Gastroesophageal sphincter (tissue), 3 donors: Measurements from ENCODE around the gene MCM5.

Source experiments
- POLR2A ChIP-seq, 2 donors: fragments of 450-650 bp; IDR thresholded peaks; one replicate each; pipeline ENCODE4 v1.6.1; 2017; ENCODE audit warnings: antibody characterized with exemption in 2 of 2, mild to moderate bottlenecking in 2 of 2, moderate library complexity in 1 of 2
- POLR2AphosphoS5 ChIP-seq: sonication (generic); formaldehyde crosslinking; IDR thresholded peaks from one replicate; pipeline ENCODE4 v1.6.1; 2017; ENCODE audit warnings: antibody characterized with exemption
- TF ChIP-seq, protein P1 (sequence below), 4 experiments: fragments of 200-600 bp in 2 of 4; fragments of 450-650 bp in 2 of 4; sonication (generic) in 1 of 4; IDR thresholded peaks; one replicate each; pipeline ENCODE4 v1.5.1; 2017 to 2019; ENCODE audit warnings: antibody characterized with exemption in 4 of 4, mild to moderate bottlenecking in 2 of 4, moderate library complexity in 2 of 4

DNA sequence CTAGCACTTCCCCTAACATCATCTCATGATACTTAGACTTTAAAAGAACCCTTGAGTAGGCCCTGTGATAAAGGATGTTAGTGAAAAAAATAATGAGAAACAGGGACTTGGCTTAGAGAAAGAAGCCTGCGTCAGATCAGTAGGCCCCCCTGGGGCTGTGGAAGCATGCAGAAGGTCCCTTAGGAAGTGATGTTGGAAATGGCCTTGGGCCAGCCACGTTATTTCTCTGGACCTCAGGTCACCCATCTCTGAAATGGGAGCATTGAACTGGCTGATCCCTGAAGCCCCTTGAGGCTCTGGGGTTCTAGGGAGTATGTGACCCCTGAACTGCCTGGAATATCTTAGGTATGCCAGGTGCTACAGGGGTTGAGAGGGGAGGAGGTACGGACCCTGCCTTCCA lies 40.2 kb downstream of the MCM5 start:
- TF ChIP-seq POLR2A (IDR thresholded peaks at IDR 0.05) = no peak
- TF ChIP-seq, protein P1, sequence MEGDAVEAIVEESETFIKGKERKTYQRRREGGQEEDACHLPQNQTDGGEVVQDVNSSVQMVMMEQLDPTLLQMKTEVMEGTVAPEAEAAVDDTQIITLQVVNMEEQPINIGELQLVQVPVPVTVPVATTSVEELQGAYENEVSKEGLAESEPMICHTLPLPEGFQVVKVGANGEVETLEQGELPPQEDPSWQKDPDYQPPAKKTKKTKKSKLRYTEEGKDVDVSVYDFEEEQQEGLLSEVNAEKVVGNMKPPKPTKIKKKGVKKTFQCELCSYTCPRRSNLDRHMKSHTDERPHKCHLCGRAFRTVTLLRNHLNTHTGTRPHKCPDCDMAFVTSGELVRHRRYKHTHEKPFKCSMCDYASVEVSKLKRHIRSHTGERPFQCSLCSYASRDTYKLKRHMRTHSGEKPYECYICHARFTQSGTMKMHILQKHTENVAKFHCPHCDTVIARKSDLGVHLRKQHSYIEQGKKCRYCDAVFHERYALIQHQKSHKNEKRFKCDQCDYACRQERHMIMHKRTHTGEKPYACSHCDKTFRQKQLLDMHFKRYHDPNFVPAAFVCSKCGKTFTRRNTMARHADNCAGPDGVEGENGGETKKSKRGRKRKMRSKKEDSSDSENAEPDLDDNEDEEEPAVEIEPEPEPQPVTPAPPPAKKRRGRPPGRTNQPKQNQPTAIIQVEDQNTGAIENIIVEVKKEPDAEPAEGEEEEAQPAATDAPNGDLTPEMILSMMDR (IDR thresholded peaks at IDR 0.05) = no peak
- TF ChIP-seq POLR2AphosphoS5 = no peak
